Subcutaneous adipose tissue (tissue), 4 donors: ENCODE measurements around the gene ALG11. TPM values are rescaled to one million over a fixed set of nuclear protein-coding genes. Genes with fewer than 3 reads are reported as not detected.

ENCODE experiments used
- CTCF ChIP-seq: fragments of 450-650 bp; IDR thresholded peaks from one replicate; pipeline ENCODE4 v1.5.1; 2016; ENCODE audit warnings: low read depth, mild to moderate bottlenecking, control low read depth, antibody characterized with exemption, moderate library complexity
- total RNA-seq, 4 donors: library from RNA; depleted of rRNA; stranded (reverse); fragments of >200 nt; gene quantifications; one replicate each; pipeline ENCODE4 v1.1.0, GENCODE V29; 2016

The ALG11 gene
- total RNA-seq, 4 donors from 2014 or later = 18.9 to 39.5 (median 19.8) TPM

- TF ChIP-seq CTCF = no peak
Measured at GRCh38 chr13:52009946-52010345, 2.3 kb upstream of the ALG11 start.

- no peak for TF ChIP-seq CTCF
Measured at GRCh38 chr13:52010890-52011631, 1.1 kb upstream of the ALG11 start, which contains the start of gene ATP7B. TSS of gene ATP7B (minus strand) at chr13:52011450. CDS start at chr13:52011337, 113 bp downstream.

GRCh38 chr13:52012512-52012836, 276 bp downstream of the ALG11 start:
- no peak for TF ChIP-seq CTCF

GRCh38 chr13:52016296-52016695, 4.1 kb downstream of the ALG11 start:
- TF ChIP-seq CTCF = no peak

- no peak for TF ChIP-seq CTCF
Measured at GRCh38 chr13:52020191-52020590, 8.0 kb downstream of the ALG11 start.

GRCh38 chr13:52022356-52022755, 10.2 kb downstream of the ALG11 start:
- no peak for TF ChIP-seq CTCF

- no peak for TF ChIP-seq CTCF
Measured at GRCh38 chr13:52024481-52024880, 12.3 kb downstream of the ALG11 start, which contains the start of gene UTP14C. TSS of gene UTP14C (plus strand) at chr13:52024691. CDS start at chr13:52028805, 4,114 bp downstream.
